GM12891 (cell line): ENCODE results near the gene FNDC3B.

Experiments
- POLR2AphosphoS5 ChIP-seq: IDR thresholded peaks from 2 replicates; pipeline ENCODE4 v1.6.1; 2011; ENCODE audit warnings: low read depth, low read length, control low read depth
- TAF1 ChIP-seq: IDR thresholded peaks from 2 replicates; pipeline ENCODE4 v1.6.1; 2011; ENCODE audit warnings: low read depth, low read length, control low read depth

GRCh38 chr3:172266103-172266502 lies 226.7 kb downstream of the FNDC3B start:
- TF ChIP-seq POLR2AphosphoS5 (no peak), TAF1 (no peak)
